GM23338 (cell line): ENCODE measurements around the gene GPC5. TPM values are rescaled to one million over a fixed set of nuclear protein-coding genes. Genes with fewer than 3 reads are reported as not detected.

ENCODE experiments used
- ATAC-seq: fragments of 200-7000 bp; cut with Tn5 transposase; 3 replicates; pipeline ENCODE4 v1.9.1; 2020
- DNase-seq: peaks from one replicate; pipeline ENCODE4 v3.0.0-alpha.2; 2015; ENCODE audit warnings: low spot score
- H2AFZ ChIP-seq: fragments of 200-600 bp; sonication (generic); 2 replicates; pipeline ENCODE4 v1.8.0; 2016; ENCODE audit warnings: antibody characterized with exemption, mild to moderate bottlenecking, moderate library complexity
- H3F3A ChIP-seq: fragments of 200-600 bp; sonication (generic); replicated peaks from 2 replicates; pipeline ENCODE4 v1.8.0; 2017; ENCODE audit warnings: antibody characterized with exemption, mixed run types, low read depth
- H3K27ac ChIP-seq: fragments of 200-600 bp; sonication (generic); 2 replicates; pipeline ENCODE4 v1.6.1; 2016; ENCODE audit warnings: low read depth
- H3K27me3 ChIP-seq: fragments of 200-600 bp; sonication (generic); 2 replicates; pipeline ENCODE4 v1.8.0; 2016; ENCODE audit warnings: mild to moderate bottlenecking, mixed run types, moderate library complexity; ENCODE audit not compliant: insufficient read depth
- H3K36me3 ChIP-seq: fragments of 200-600 bp; sonication (generic); 2 replicates; pipeline ENCODE4 v1.8.0; 2016; ENCODE audit warnings: mild to moderate bottlenecking; ENCODE audit not compliant: insufficient read depth
- H3K4me1 ChIP-seq: fragments of 200-600 bp; sonication (generic); 2 replicates; pipeline ENCODE4 v1.8.0; 2016; ENCODE audit warnings: mild to moderate bottlenecking, moderate library complexity; ENCODE audit not compliant: insufficient read depth
- H3K4me2 ChIP-seq: fragments of 200-600 bp; sonication (generic); 2 replicates; pipeline ENCODE4 v1.7.1; 2017; ENCODE audit warnings: mixed run types
- H3K4me3 ChIP-seq: fragments of 200-600 bp; sonication (generic); 2 replicates; pipeline ENCODE4 v1.6.1; 2016; ENCODE audit warnings: mixed run types
- H3K79me2 ChIP-seq: fragments of 200-600 bp; sonication (generic); replicated peaks from 2 replicates; pipeline ENCODE4 v1.8.0; 2017; ENCODE audit warnings: mild to moderate bottlenecking; ENCODE audit not compliant: insufficient read depth
- H3K9me2 ChIP-seq: fragments of 200-600 bp; sonication (generic); 2 replicates; pipeline ENCODE4 v1.8.0; 2017; ENCODE audit not compliant: insufficient read depth
- H4K20me1 ChIP-seq: fragments of 200-600 bp; sonication (generic); replicated peaks from 2 replicates; pipeline ENCODE4 v1.8.0; 2017; ENCODE audit warnings: mild to moderate bottlenecking; ENCODE audit not compliant: insufficient read depth
- H3K27ac Mint-ChIP-seq: 2 replicates; pipeline ENCODE4 v1.8.0; 2020; ENCODE audit warnings: inconsistent platforms, mild to moderate bottlenecking, moderate library complexity, mixed read lengths
- H3K27me3 Mint-ChIP-seq: 3 replicates; pipeline ENCODE4 v1.8.0; 2022; ENCODE audit warnings: low read depth, mild to moderate bottlenecking, moderate library complexity, mixed read lengths, inconsistent platforms; ENCODE audit not compliant: insufficient read depth, poor library complexity
- H3K36me3 Mint-ChIP-seq: 3 replicates; pipeline ENCODE4 v1.8.0; 2021; ENCODE audit warnings: low read depth, mild to moderate bottlenecking, inconsistent platforms, moderate library complexity, mixed read lengths
- H3K4me1 Mint-ChIP-seq: 3 replicates; pipeline ENCODE4 v1.8.0; 2020; ENCODE audit warnings: mild to moderate bottlenecking, inconsistent platforms, mixed read lengths
- H3K4me3 Mint-ChIP-seq: 3 replicates; pipeline ENCODE4 v1.8.0; 2021; ENCODE audit warnings: moderate library complexity, mild to moderate bottlenecking, inconsistent platforms, mixed read lengths
- H3K9me3 Mint-ChIP-seq: 3 replicates; pipeline ENCODE4 v1.8.0; 2020; ENCODE audit warnings: moderate library complexity, mild to moderate bottlenecking, inconsistent platforms, mixed read lengths
- CREB1 ChIP-seq: fragments of 250-450 bp; sonication (Bioruptor Pico); IDR thresholded peaks from 2 replicates; pipeline ENCODE4 v1.5.0; 2020; ENCODE audit warnings: low read depth, mild to moderate bottlenecking, moderate library complexity
- EZH2 ChIP-seq: fragments of 200-600 bp; sonication (generic); IDR thresholded peaks from one replicate; pipeline ENCODE4 v1.8.0; 2017; ENCODE audit warnings: antibody characterized with exemption, mild to moderate bottlenecking, low read depth; ENCODE audit not compliant: unreplicated experiment
- EZH2phosphoT487 ChIP-seq: fragments of 200-600 bp; sonication (generic); IDR thresholded peaks from one replicate; pipeline ENCODE4 v1.8.1; 2018; ENCODE audit warnings: antibody characterized with exemption; ENCODE audit not compliant: unreplicated experiment
- JUNB ChIP-seq: IDR thresholded peaks from one replicate; pipeline ENCODE4 v1.6.1; 2016; ENCODE audit warnings: antibody characterized with exemption; ENCODE audit not compliant: unreplicated experiment
- REST ChIP-seq: IDR thresholded peaks from one replicate; pipeline ENCODE4 v1.6.1; 2018; ENCODE audit warnings: antibody characterized with exemption; ENCODE audit not compliant: unreplicated experiment
- STAT1 ChIP-seq: IDR thresholded peaks from one replicate; pipeline ENCODE4 v1.6.1; 2016; ENCODE audit warnings: antibody characterized with exemption; ENCODE audit not compliant: unreplicated experiment
- ZNF462 ChIP-seq: fragments of 250-450 bp; sonication (Bioruptor Pico); IDR thresholded peaks from 2 replicates; pipeline ENCODE4 v1.5.0; 2020; ENCODE audit warnings: mild to moderate bottlenecking, moderate library complexity
- polyA plus RNA-seq: library from polyadenylated mRNA; unstranded; fragments of >200 nt; fragmentation: Nextera tagmentation; extraction: Ambion mirVana; gene quantifications from 2 replicates; pipeline ENCODE4 v1.2.1, GENCODE V29; 2016
- total RNA-seq: library from RNA; depleted of rRNA; stranded (reverse); fragments of >200 nt; shearing (Covaris generic); gene quantifications from 2 replicates; pipeline ENCODE4 v1.2.3, GENCODE V29; 2014

Gene GPC5
- total and polyA plus RNA-seq, 2 experiments from 2014 or later: 0.95 to 1.1 TPM

- H2AFZ ChIP-seq: no peak overlapping the region
- no peaks in the 10 kb centered on the region for H3K79me2 ChIP-seq
- no peak overlapping the region for H3K4me2 ChIP-seq
- H3K4me3 ChIP-seq: no peak overlapping the region
- TF ChIP-seq CREB1 (no peak), ZNF462 (CRISPR knock-in tag) (no peak), REST (no peak), JUNB (no peak), EZH2 (no peak), STAT1 (no peak), EZH2phosphoT487 (no peak)
- H3F3A ChIP-seq: no peaks in the 10 kb centered on the region
- DNase-seq (no peak), ATAC-seq (no peak)
- H3K9me3 Mint-ChIP-seq: no peaks in the 10 kb centered on the region
- no peak overlapping the region for H3K27ac Mint-ChIP-seq
- no peaks in the 10 kb centered on the region for H3K4me1 ChIP-seq
- H4K20me1 ChIP-seq: no peaks in the 10 kb centered on the region
- no peaks in the 10 kb centered on the region for H3K4me1 Mint-ChIP-seq
- H3K36me3 ChIP-seq: no peaks in the 10 kb centered on the region
- H3K27ac ChIP-seq: no peak overlapping the region
- H3K4me3 Mint-ChIP-seq: no peak overlapping the region
- H3K27me3 Mint-ChIP-seq: no peaks in the 10 kb centered on the region
- no peaks in the 10 kb centered on the region for H3K36me3 Mint-ChIP-seq
- H3K27me3 ChIP-seq: no peaks in the 10 kb centered on the region
- no peaks in the 10 kb centered on the region for H3K9me2 ChIP-seq
These were observed 1271.7 kb downstream of the GPC5 start for GRCh38 chr13:92670096-92670495.
